PC-9 (cell line): Measurements from ENCODE around the gene GPR25. TPM values are rescaled to one million over a fixed set of nuclear protein-coding genes. Genes with fewer than 3 reads are reported as not detected.

Experiments
- Bru-seq: library from RNA; stranded (reverse); fragments of 400-500 nt; gene quantifications from one replicate; lab custom pipeline; 2021; lab: Mats Ljungman, UMichigan
- BruChase-seq, 2 experiments: library from RNA; stranded (reverse); fragments of 400-500 nt; gene quantifications; one replicate each; lab custom pipeline; 2021; lab: Mats Ljungman, UMichigan
- BruUV-seq: library from RNA; stranded (reverse); fragments of 400-500 nt; replicated peaks from 2 replicates; lab custom pipeline; 2021; lab: Mats Ljungman, UMichigan
- CTCF ChIA-PET: fragments of 300-600 bp; sonication (Branson Sonifier 250); formaldehyde crosslinking; loops from one replicate; lab custom pipeline; 2022; ENCODE audit warnings: antibody characterized with exemption; lab: Charles Lee
- POLR2A ChIA-PET: fragments of 300-600 bp; sonication (Branson Sonifier 250); formaldehyde crosslinking; loops from one replicate; lab custom pipeline; 2022; ENCODE audit warnings: antibody characterized with exemption; ENCODE audit not compliant: unreplicated experiment; lab: Charles Lee
- DNase-seq, 2 experiments: peaks; one replicate each; pipeline versions ENCODE4 v3.0.0 to v3.0.0-alpha.2; 2015 to 2022; ENCODE audit warnings: mixed read lengths in 1 of 2
- H2AFZ ChIP-seq: fragments of 200-600 bp; sonication (generic); 2 replicates; pipeline ENCODE4 v1.8.1; 2017; ENCODE audit warnings: antibody characterized with exemption
- H3F3A ChIP-seq: fragments of 200-600 bp; sonication (generic); 2 replicates; pipeline ENCODE4 v1.8.1; 2017; ENCODE audit warnings: antibody characterized with exemption, mild to moderate bottlenecking, low read depth; ENCODE audit not compliant: insufficient read depth
- H3K27ac ChIP-seq: fragments of 200-600 bp; sonication (generic); 2 replicates; pipeline ENCODE4 v1.6.1; 2016; ENCODE audit warnings: mixed run types
- H3K27me3 ChIP-seq: fragments of 200-600 bp; sonication (generic); 2 replicates; pipeline ENCODE4 v1.6.1; 2016; ENCODE audit warnings: low read depth, mixed run types; ENCODE audit not compliant: insufficient read depth
- H3K36me3 ChIP-seq: fragments of 200-600 bp; sonication (generic); 2 replicates; pipeline ENCODE4 v1.6.1; 2016; ENCODE audit warnings: low read depth, mixed run types
- H3K4me1 ChIP-seq: fragments of 200-600 bp; sonication (generic); replicated peaks from 2 replicates; pipeline ENCODE4 v1.6.1; 2016; ENCODE audit warnings: mixed run types; ENCODE audit not compliant: insufficient read depth
- H3K4me2 ChIP-seq: fragments of 200-600 bp; sonication (generic); 2 replicates; pipeline ENCODE4 v1.6.1; 2017; ENCODE audit warnings: mixed run types
- H3K4me3 ChIP-seq: fragments of 200-600 bp; sonication (generic); 2 replicates; pipeline ENCODE4 v1.6.1; 2016; ENCODE audit warnings: mixed run types
- H3K79me2 ChIP-seq: fragments of 200-600 bp; sonication (generic); 2 replicates; pipeline ENCODE4 v1.6.1; 2017; ENCODE audit warnings: low read depth, mixed run types
- H3K9me2 ChIP-seq: fragments of 200-600 bp; sonication (generic); 2 replicates; pipeline ENCODE4 v1.8.1; 2017; ENCODE audit warnings: mild to moderate bottlenecking; ENCODE audit not compliant: insufficient read depth
- H3K9me3 ChIP-seq: fragments of 200-600 bp; sonication (generic); 2 replicates; pipeline ENCODE4 v1.8.1; 2016; ENCODE audit warnings: low read depth; ENCODE audit not compliant: insufficient read depth
- H4K20me1 ChIP-seq: fragments of 200-600 bp; sonication (generic); 2 replicates; pipeline ENCODE4 v1.8.1; 2017; ENCODE audit not compliant: insufficient read depth
- EZH2 ChIP-seq: fragments of 200-600 bp; sonication (generic); IDR thresholded peaks from 2 replicates; pipeline ENCODE4 v1.8.0; 2017; ENCODE audit warnings: antibody characterized with exemption, low read depth
- intact Hi-C: fragments of 100-400 bp; cut with micrococcal nuclease; formaldehyde crosslinking; loops from one replicate; pipeline ENCODE4 v1.10.0; 2022; ENCODE audit not compliant: unreplicated experiment
- long read RNA-seq: library from polyadenylated mRNA; stranded (forward); transcript quantifications from one replicate; pipeline ENCODE4 v2.0.0, GENCODE V29; 2022
- total RNA-seq: library from RNA; stranded (reverse); gene quantifications from 2 replicates; pipeline ENCODE4 v1.2.3, GENCODE V29; 2021
- TF ChIP-seq, protein P1 (sequence below): fragments of 200-600 bp; sonication (generic); conservative IDR thresholded peaks from 2 replicates; pipeline ENCODE4 v1.6.1; 2017; ENCODE audit warnings: mixed run types, antibody characterized with exemption, mild to moderate bottlenecking, moderate library complexity

Gene GPR25, protein sequence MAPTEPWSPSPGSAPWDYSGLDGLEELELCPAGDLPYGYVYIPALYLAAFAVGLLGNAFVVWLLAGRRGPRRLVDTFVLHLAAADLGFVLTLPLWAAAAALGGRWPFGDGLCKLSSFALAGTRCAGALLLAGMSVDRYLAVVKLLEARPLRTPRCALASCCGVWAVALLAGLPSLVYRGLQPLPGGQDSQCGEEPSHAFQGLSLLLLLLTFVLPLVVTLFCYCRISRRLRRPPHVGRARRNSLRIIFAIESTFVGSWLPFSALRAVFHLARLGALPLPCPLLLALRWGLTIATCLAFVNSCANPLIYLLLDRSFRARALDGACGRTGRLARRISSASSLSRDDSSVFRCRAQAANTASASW
- total RNA-seq (not detected in 2 replicates), Bru-seq, nascent RNA (not detected), BruChase-seq, experiment 1, labeled RNA remaining after a 2-hour chase (not detected), BruChase-seq, experiment 2, labeled RNA remaining after a 6-hour chase (not detected)
- long read RNA-seq: 0 reads

DNA sequence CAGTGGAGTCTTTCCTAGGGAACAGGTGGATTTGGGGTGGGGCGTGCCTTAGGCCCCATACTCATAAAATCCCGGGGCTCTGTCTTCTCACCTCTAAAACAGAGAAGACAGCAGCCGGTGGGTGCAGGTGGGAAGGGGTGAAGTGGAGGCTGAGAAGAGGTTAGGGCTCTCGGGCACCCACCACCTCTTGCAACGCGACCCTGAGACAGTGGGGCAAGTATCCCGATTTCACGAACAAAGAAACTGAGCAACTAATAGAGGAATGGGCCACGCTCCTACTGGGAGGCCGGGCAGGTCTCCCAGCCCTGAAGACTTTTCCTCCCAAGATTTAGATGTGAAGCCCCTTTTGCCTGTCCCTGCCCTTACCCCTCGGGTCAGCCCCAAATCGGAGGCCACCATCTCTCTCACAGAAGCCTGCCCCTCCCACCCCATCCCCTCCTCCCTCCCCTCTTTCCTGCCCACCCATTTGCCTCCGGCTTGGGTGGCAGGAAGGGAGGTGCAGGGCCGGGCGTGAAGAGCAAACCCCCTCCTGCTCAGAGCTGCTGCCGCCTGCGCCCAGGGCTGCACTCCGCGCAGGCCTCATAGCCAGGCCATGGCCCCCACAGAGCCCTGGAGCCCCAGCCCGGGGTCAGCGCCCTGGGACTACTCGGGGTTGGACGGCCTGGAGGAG lies at the start of gene GPR25:
GPR25 (plus strand) TSS at position 536 of the 670 bp plus-strand sequence; CDS start at position 593, 57 bp downstream.
- no peaks in the 10 kb centered on the region for H3K4me1 ChIP-seq
- H3K27me3 ChIP-seq: no peaks in the 10 kb centered on the region
- no peaks in the 10 kb centered on the region for H3K9me2 ChIP-seq
- no peak within 1 kb of the TSS for H3K27ac ChIP-seq
- DNase-seq: no peak
- POLR2A ChIA-PET: no interaction called here
- TF ChIP-seq, protein P1, sequence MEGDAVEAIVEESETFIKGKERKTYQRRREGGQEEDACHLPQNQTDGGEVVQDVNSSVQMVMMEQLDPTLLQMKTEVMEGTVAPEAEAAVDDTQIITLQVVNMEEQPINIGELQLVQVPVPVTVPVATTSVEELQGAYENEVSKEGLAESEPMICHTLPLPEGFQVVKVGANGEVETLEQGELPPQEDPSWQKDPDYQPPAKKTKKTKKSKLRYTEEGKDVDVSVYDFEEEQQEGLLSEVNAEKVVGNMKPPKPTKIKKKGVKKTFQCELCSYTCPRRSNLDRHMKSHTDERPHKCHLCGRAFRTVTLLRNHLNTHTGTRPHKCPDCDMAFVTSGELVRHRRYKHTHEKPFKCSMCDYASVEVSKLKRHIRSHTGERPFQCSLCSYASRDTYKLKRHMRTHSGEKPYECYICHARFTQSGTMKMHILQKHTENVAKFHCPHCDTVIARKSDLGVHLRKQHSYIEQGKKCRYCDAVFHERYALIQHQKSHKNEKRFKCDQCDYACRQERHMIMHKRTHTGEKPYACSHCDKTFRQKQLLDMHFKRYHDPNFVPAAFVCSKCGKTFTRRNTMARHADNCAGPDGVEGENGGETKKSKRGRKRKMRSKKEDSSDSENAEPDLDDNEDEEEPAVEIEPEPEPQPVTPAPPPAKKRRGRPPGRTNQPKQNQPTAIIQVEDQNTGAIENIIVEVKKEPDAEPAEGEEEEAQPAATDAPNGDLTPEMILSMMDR: no peak
- no peak for TF ChIP-seq EZH2
- no peaks in the 10 kb centered on the region for H4K20me1 ChIP-seq
- intact Hi-C loops: no loop called here
- no peaks in the 10 kb centered on the region for H3K36me3 ChIP-seq
- no peaks in the 10 kb centered on the region for H3K79me2 ChIP-seq
- CTCF ChIA-PET: no interaction called here
- no peak within 1 kb of the TSS for H3K4me3 ChIP-seq
- no peak within 1 kb of the TSS for H2AFZ ChIP-seq
- no TSS peak for BruUV-seq
- H3K4me2 ChIP-seq: no peak within 1 kb of the TSS
- no peaks in the 10 kb centered on the region for H3K9me3 ChIP-seq
- H3F3A ChIP-seq: peaks cover 5% of the 10 kb centered on the region; the same call in 1 of the 2 replicates

DNA sequence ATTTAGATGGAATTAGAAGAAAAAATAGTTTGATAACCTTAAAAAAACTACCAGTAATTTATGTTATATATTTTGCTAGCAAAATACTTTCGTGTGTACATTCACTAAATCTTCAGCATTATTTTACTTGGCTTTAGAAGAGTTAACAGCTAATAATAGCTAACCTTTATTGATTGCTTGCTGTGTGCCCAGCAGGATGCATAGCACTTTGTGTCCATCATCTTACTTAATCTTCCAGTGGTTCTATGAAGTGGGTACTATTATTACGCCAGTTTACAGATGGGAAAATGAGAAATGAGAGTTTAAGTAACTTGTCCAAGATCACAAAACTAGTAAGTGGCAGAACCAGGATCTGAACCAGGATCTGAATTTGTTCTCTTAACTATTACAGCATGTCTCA lies 41.7 kb upstream of the GPR25 start:
- ChIA-PET POLR2A (no interaction called here), CTCF (no interaction called here)
- BruUV-seq: no TSS peak
- no peak overlapping the region for H2AFZ ChIP-seq
- peaks cover 14% of the 10 kb centered on the region; the same call in 1 of the 2 replicates for H3F3A ChIP-seq
- no peaks in the 10 kb centered on the region for H3K9me3 ChIP-seq
- no peaks in the 10 kb centered on the region for H3K4me1 ChIP-seq
- no peaks in the 10 kb centered on the region for H3K79me2 ChIP-seq
- H3K4me3 ChIP-seq: no peak overlapping the region
- H3K36me3 ChIP-seq: peaks cover 2% of the 10 kb centered on the region; the same call in 1 of the 2 replicates
- TF ChIP-seq, protein P1: no peak
- TF ChIP-seq EZH2: no peak
- H3K9me2 ChIP-seq: no peaks in the 10 kb centered on the region; the same call in 1 of the 2 replicates
- H3K27me3 ChIP-seq: no peaks in the 10 kb centered on the region
- intact Hi-C loops: no loop called here
- no peak overlapping the region for H3K27ac ChIP-seq
- H4K20me1 ChIP-seq: no peaks in the 10 kb centered on the region
- DNase-seq: no peak
- no peak overlapping the region for H3K4me2 ChIP-seq

DNA sequence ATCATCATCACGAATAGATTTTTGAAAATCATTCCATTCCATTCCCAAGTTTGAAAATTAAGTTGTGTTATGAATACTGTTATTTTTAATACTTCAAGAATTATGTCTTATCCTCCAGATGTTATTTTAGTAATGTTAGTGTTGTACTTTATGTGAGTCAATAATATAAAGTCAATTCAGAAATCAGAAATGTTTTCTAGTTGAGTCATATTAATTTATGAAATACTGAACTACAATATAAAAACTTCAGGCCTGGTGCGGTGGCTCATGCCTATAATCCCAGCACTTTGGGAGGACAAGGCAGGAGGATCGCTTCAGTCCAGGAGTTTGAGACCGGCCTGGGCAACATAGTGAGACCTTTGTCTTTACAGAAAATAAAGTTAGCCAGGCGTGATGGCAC lies 38.4 kb upstream of the GPR25 start:
- no peaks in the 10 kb centered on the region; the same call in 1 of the 2 replicates for H3K9me2 ChIP-seq
- no peaks in the 10 kb centered on the region for H3K27me3 ChIP-seq
- ChIA-PET CTCF (no interaction called here), POLR2A (no interaction called here)
- 0 out of 2 replicates have a peak, but pooled peaks cover 5% of the 10 kb centered on the region for H3F3A ChIP-seq
- H3K36me3 ChIP-seq: peaks cover 7% of the 10 kb centered on the region; the same call in 1 of the 2 replicates
- H3K4me1 ChIP-seq: no peaks in the 10 kb centered on the region
- no peak overlapping the region for H3K4me2 ChIP-seq
- intact Hi-C loops: no loop called here
- no peak overlapping the region for H2AFZ ChIP-seq
- H3K4me3 ChIP-seq: no peak overlapping the region
- BruUV-seq: no TSS peak
- no peaks in the 10 kb centered on the region for H3K79me2 ChIP-seq
- no peak for TF ChIP-seq EZH2
- TF ChIP-seq, protein P1: no peak
- H3K9me3 ChIP-seq: no peaks in the 10 kb centered on the region
- H4K20me1 ChIP-seq: no peaks in the 10 kb centered on the region; the same call in 1 of the 2 replicates
- H3K27ac ChIP-seq: no peak overlapping the region
- DNase-seq: no peak
